ENCODE measurements around the gene RMRP. TPM values are rescaled to one million over a fixed set of nuclear protein-coding genes. Genes with fewer than 3 reads are reported as not detected.

Gene RMRP
- total RNA-seq, 4 donors from 2014 or later, result 1,358 to 15,269 (median 4,926) TPM

DNA sequence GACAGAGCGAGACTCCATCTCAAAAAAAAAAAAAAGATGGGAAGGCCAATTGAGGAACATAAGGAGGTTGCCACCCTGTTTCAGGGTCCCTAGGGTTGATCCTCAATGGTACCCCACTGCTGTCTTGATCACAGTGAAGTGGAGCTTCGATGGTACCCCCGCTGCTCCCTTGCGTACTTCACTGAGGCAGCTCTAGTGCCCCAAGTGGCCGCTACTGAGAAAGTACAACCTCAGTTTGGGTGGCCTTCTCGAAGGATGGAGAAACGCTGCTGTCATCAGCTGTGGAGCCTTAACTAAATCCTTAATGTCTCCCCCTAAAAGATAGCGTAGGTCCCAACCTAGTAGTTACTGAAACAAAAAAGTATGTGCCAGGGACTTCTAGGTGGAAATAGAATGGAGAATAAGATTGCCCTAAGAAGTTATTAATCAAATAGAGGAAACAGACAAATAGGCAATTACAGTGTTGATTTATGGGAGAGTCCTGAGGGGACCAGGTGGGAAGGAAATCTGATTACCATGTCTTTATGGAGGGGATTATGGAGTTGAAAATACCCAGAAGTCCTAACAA is 46.5 kb downstream of the RMRP start:
- H3K4me3 ChIP-seq (ENCODE audit: low read depth, poor library complexity, severe bottlenecking), result no peak overlapping the region
- TF ChIP-seq CTCF (IDR thresholded peaks at IDR 0.05), result no peak
- 18 to 19% methylated on average over 8 of the region's 8 CpGs for WGBS, 2 donors
- no peak for DNase-seq (ENCODE audit: low spot score in 2 of 2)
- intact Hi-C loops (cut with DNase I; ENCODE audit: low total_unique reads), result no loop called here

DNA sequence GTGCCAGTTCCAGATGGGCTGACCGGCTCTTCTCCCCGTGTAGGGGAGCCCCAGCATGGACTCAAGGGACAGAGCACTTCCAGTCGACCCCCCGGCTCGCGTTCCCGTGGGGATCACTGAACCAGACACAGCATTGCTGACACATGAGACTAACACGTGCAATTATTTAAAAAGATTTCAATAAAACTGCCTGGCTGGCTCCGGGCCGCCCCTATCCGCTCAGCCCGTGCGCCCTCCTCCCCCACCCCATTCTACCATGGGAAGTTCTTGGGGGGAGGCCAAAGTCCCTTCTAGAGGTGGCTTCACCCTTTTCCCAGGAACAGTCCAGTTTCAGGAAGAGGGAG is 48.0 kb downstream of the RMRP start:
- TF ChIP-seq CTCF (IDR thresholded peaks at IDR 0.05) (no peak), POLR2A (IDR thresholded peaks at IDR 0.05) (no peak)
- H3K4me3 ChIP-seq (ENCODE audit: low read depth, poor library complexity, severe bottlenecking), result no peak overlapping the region
- no peak for DNase-seq (ENCODE audit: low spot score in 2 of 2)
- intact Hi-C loops (cut with DNase I; ENCODE audit: low total_unique reads), result no loop called here
- 50 to 72% methylated on average over 13 of the region's 13 CpGs for WGBS, 2 donors

DNA sequence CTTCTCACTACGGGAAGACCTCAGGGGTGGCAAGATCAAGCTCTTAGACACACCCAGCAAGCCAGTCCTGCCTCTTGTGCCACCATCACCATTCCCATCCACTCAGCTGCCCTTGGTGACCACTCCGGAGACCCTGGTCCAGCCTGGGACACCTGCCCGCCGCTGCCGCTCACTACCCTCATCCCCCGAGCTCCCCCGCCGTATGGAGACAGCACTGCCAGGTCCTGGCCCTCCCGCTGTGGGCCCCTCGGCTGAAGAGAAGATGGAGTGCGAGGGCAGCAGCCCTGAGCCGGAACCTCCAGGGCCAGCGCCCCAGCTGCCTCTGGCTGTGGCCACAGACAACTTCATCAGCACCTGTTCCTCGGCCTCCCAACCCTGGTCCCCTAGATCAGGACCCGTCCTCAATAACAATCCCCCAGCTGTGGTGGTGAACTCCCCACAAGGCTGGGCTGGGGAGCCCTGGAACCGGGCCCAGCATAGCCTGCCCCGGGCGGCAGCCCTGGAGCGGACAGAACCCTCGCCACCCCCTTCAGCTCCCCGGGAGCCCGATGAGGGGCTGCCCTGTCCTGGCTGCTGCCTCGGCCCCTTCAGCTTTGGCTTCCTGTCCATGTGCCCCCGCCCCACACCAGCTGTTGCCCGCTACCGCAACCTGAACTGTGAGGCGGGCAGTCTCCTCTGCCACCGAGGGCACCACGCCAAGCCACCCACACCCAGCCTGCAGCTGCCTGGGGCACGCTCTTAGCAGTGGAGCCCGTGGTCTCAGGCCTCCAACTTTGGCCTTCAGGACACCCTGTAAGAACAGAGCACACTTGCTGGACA is 48.6 kb downstream of the RMRP start:
- TF ChIP-seq POLR2A (IDR thresholded peaks at IDR 0.05), result no peak
- TF ChIP-seq CTCF (IDR thresholded peaks at IDR 0.05), result no peak
- WGBS, 2 donors, result 77 to 79% methylated on average over 27 to 31 of the region's 31 CpGs
- intact Hi-C loops (cut with DNase I; ENCODE audit: low total_unique reads), result no loop called here
- DNase-seq (ENCODE audit: low spot score in 2 of 2), result no peak
- no peak overlapping the region for H3K4me3 ChIP-seq (ENCODE audit: low read depth, poor library complexity, severe bottlenecking)

DNA sequence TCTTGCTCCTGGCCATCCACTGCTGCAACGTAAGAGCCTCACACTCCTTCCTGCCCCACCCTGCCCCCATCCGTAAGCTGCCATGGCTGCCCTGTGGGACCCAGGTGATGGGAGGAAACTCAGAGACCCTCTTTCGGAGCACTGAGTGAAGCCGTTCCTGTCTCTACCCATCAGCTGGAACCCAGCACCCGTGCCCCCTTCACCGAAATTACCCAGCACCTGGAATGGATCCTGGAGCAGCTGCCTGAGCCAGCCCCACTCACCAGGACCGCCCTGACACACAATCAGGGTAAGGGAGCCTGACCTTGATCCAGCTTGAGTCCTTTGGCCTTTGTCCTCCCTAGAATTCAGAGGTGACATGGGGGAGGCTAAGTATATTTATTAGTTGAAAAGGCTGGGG is 49.6 kb downstream of the RMRP start:
- intact Hi-C loops (cut with DNase I; ENCODE audit: low total_unique reads), result no loop called here
- TF ChIP-seq POLR2A (IDR thresholded peaks at IDR 0.05), result no peak
- TF ChIP-seq CTCF (IDR thresholded peaks at IDR 0.05), result no peak
- DNase-seq (ENCODE audit: low spot score in 2 of 2), result no peak
- 88 to 90% methylated on average over 7 of the region's 7 CpGs for WGBS, 2 donors
- H3K4me3 ChIP-seq (ENCODE audit: low read depth, poor library complexity, severe bottlenecking), result no peak overlapping the region

Small RNA genes within 50 kb of the gene (microRNA-seq; reads per million reads assigned to microRNA genes)
- gene MIR4667 (ENCODE audit: borderline number of aligned reads in 1 of 2, borderline replicate concordance in 2 of 2), result 1.1 to 2.7 reads per million in 2 donors

Other genes starting within 250 kb of the RMRP start
- gene RUSC2, start 167.9 kb downstream of the RMRP start, total RNA-seq, result 10 to 100 TPM; 18.5 to 32.0 (median 30.1) TPM
- gene TESK1, start 52.8 kb downstream of the RMRP start, total RNA-seq, result 10 to 100 TPM; 20.8 to 43.5 (median 33.0) TPM
- gene CD72, start 39.6 kb downstream of the RMRP start, total RNA-seq, result 1 to 10 TPM; 1.2 to 5.6 (median 2.0) TPM
- gene SIT1, start 7.1 kb downstream of the RMRP start, total RNA-seq, result not detected
- gene CCDC107, start 273 bp upstream of the RMRP start, total RNA-seq, result 10 to 100 TPM; 15.1 to 30.5 (median 21.2) TPM
- 1 to 10 TPM in 2 of 4 donors, under 1 TPM in 2; 0.32 to 7.6 (median 0.86) TPM for gene ARHGEF39, start 7.2 kb upstream of the RMRP start, total RNA-seq
- gene CA9, start 15.9 kb upstream of the RMRP start, total RNA-seq, result 10 to 100 TPM in 1 of 4 donors, 1 to 10 TPM in 2, under 1 TPM in 1; 0.25 to 22.2 (median 4.2) TPM
- 100 to 1,000 TPM in 1 of 4 donors, 10 to 100 TPM in 3; 36.3 to 190 (median 68.6) TPM for gene TPM2, start 31.9 kb upstream of the RMRP start, total RNA-seq
- gene TLN1, start 74.2 kb upstream of the RMRP start, total RNA-seq, result 100 to 1,000 TPM; 101 to 176 (median 155) TPM
- gene CREB3, start 74.6 kb upstream of the RMRP start, total RNA-seq, result 10 to 100 TPM; 18.2 to 26.6 (median 20.5) TPM
- 10 to 100 TPM; 53.7 to 83.3 (median 65.0) TPM for gene GBA2, start 91.2 kb upstream of the RMRP start, total RNA-seq
- 10 to 100 TPM; 17.1 to 26.4 (median 22.1) TPM for gene RGP1, start 91.3 kb upstream of the RMRP start, total RNA-seq
- gene MSMP, start 96.3 kb upstream of the RMRP start, total RNA-seq, result 1 to 10 TPM in 1 of 4 donors, under 1 TPM in 1, not detected in 2; 0.55 to 2.8 TPM
- gene NPR2, start 133.6 kb upstream of the RMRP start, total RNA-seq, result 10 to 100 TPM; 12.2 to 20.4 (median 18.8) TPM
- under 1 TPM in 2 of 4 donors, not detected in 2; 0.29 to 0.42 TPM for gene SPAG8, start 154.2 kb upstream of the RMRP start, total RNA-seq
- 10 to 100 TPM; 17.8 to 27.9 (median 19.9) TPM for gene HINT2, start 157.0 kb upstream of the RMRP start, total RNA-seq
- gene FAM221B, start 170.7 kb upstream of the RMRP start, total RNA-seq, result not detected
- gene TMEM8B, start 171.2 kb upstream of the RMRP start, total RNA-seq, result 1 to 10 TPM; 2.2 to 8.4 (median 5.4) TPM
- gene OR13J1, start 212.4 kb upstream of the RMRP start, total RNA-seq, result not detected
- gene HRCT1, start 248.2 kb upstream of the RMRP start, total RNA-seq, result 1 to 10 TPM; 1.1 to 5.7 (median 3.9) TPM

All from lower leg skin (tissue), 4 donors.